Left renal cortex interstitium (tissue), 4 donors: Measurements from ENCODE around the gene CTAG2. TPM values are rescaled to one million over a fixed set of nuclear protein-coding genes. Genes with fewer than 3 reads are reported as not detected.

ENCODE experiments used
- polyA plus RNA-seq, 4 donors: library from polyadenylated mRNA; unstranded; fragments of 120-200 nt; gene quantifications; one replicate each; pipeline ENCODE4 v1.2.1, GENCODE V29; 2013; ENCODE audit not compliant: insufficient read length in 4 of 4

Gene CTAG2
- polyA plus RNA-seq, 4 donors = not detected

Other genes with a start within 250 kb of the CTAG2 start
- gene DNASE1L1, start 244.3 kb downstream of the CTAG2 start, polyA plus RNA-seq = 10 to 100 TPM; 13.2 to 14.8 (median 14.7) TPM
- gene TAFAZZIN, start 242.0 kb downstream of the CTAG2 start, polyA plus RNA-seq = 10 to 100 TPM; 26.4 to 51.2 (median 36.5) TPM
- gene ATP6AP1, start 224.9 kb downstream of the CTAG2 start, polyA plus RNA-seq = 100 to 1,000 TPM; 142 to 176 (median 157) TPM
- gene GDI1, start 216.4 kb downstream of the CTAG2 start, polyA plus RNA-seq = 100 to 1,000 TPM; 104 to 156 (median 137) TPM
- gene FAM50A, start 209.4 kb downstream of the CTAG2 start, polyA plus RNA-seq = 10 to 100 TPM; 51.8 to 58.8 (median 57.3) TPM
- 10 to 100 TPM; 34.7 to 66.9 (median 53.3) TPM for gene PLXNA3, start 195.3 kb downstream of the CTAG2 start, polyA plus RNA-seq
- 10 to 100 TPM; 11.4 to 19.4 (median 13.4) TPM for gene LAGE3, start 174.3 kb downstream of the CTAG2 start, polyA plus RNA-seq
- gene UBL4A, start 167.0 kb downstream of the CTAG2 start, polyA plus RNA-seq = 10 to 100 TPM; 26.2 to 39.6 (median 30.1) TPM
- 10 to 100 TPM; 18.3 to 25.0 (median 20.7) TPM for gene SLC10A3, start 162.9 kb downstream of the CTAG2 start, polyA plus RNA-seq
- 10 to 100 TPM; 34.1 to 47.8 (median 40.2) TPM for gene FAM3A, start 137.3 kb downstream of the CTAG2 start, polyA plus RNA-seq
- gene G6PD, start 106.7 kb downstream of the CTAG2 start, polyA plus RNA-seq = 10 to 100 TPM; 32.4 to 47.8 (median 41.6) TPM
- gene IKBKG, start 106.0 kb downstream of the CTAG2 start, polyA plus RNA-seq = 10 to 100 TPM; 13.9 to 24.2 (median 19.2) TPM
- gene CTAG1A, start 68.4 kb downstream of the CTAG2 start, polyA plus RNA-seq = not detected
- gene CTAG1B, start 34.3 kb downstream of the CTAG2 start, polyA plus RNA-seq = not detected
- gene GAB3, start 97.5 kb upstream of the CTAG2 start, polyA plus RNA-seq = 1 to 10 TPM; 2.0 to 2.4 (median 2.3) TPM
- 10 to 100 TPM; 50.8 to 69.1 (median 62.2) TPM for gene DKC1, start 109.3 kb upstream of the CTAG2 start, polyA plus RNA-seq
- 10 to 100 TPM; 28.4 to 38.3 (median 34.2) TPM for gene MPP1, start 151.9 kb upstream of the CTAG2 start, polyA plus RNA-seq
- gene SMIM9, start 181.1 kb upstream of the CTAG2 start, polyA plus RNA-seq = not detected
- 10 to 100 TPM in 3 of 4 donors, 1 to 10 TPM in 1; 9.0 to 22.9 (median 17.4) TPM for gene F8A1, start 232.8 kb upstream of the CTAG2 start, polyA plus RNA-seq